Brain microvascular endothelial cell (primary cell): ENCODE data around the gene KCNIP3.

ENCODE experiments used
- DNase-seq: peaks from one replicate; pipeline ENCODE4 v3.0.0-alpha.2; 2020
- H3K27ac ChIP-seq: fragments of 250-450 bp; sonication (Bioruptor Pico); 2 replicates; pipeline ENCODE4 v1.5.1; 2020; ENCODE audit warnings: mild to moderate bottlenecking, moderate library complexity
- H3K27me3 ChIP-seq: fragments of 250-450 bp; sonication (Bioruptor Pico); replicated peaks from 2 replicates; pipeline ENCODE4 v1.5.1; 2020; ENCODE audit warnings: mild to moderate bottlenecking
- H3K36me3 ChIP-seq: fragments of 250-450 bp; sonication (Bioruptor Pico); replicated peaks from 2 replicates; pipeline ENCODE4 v1.5.1; 2020; ENCODE audit warnings: mild to moderate bottlenecking
- H3K4me3 ChIP-seq: 2 replicates; pipeline ENCODE4 v1.5.1; 2011; ENCODE audit warnings: low read depth, mild to moderate bottlenecking, control low read depth, low read length, moderate library complexity
- CTCF ChIP-seq: IDR thresholded peaks from 2 replicates; pipeline ENCODE4 v1.5.1; 2011; ENCODE audit warnings: low read depth, mild to moderate bottlenecking, moderate library complexity, low read length, control low read depth, inconsistent platforms; ENCODE audit errors: missing control alignments
- in situ Hi-C: cut with HindIII; loops from 2 replicates; pipeline ENCODE4 v1.10.0; 2017; ENCODE audit warnings: low sequenced_read_pairs, low pct_ligation_motif_present

Gene KCNIP3

DNA sequence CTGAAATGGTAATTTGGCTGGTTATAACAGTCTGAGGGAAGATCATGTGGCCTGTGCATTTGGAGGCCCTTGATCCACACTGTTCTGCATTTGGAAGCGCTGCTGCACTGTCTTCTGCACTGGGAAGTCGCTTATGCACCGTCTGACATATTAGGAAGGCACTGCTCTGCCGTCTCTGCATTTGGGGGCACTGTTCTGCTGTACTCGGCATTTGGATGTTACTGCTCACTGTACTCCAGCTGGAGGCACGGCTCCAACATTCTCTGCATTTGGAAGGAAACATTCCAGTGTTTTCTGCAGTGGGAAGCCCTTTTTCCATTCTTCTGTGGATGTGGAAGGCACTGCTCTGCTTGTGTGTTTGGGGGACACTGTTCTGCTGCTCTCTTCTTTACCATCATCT lies 32.5 kb upstream of the KCNIP3 start:
- in situ Hi-C loops = no loop called here
- no peaks in the 10 kb centered on the region for H3K27me3 ChIP-seq
- no peak for DNase-seq

DNA sequence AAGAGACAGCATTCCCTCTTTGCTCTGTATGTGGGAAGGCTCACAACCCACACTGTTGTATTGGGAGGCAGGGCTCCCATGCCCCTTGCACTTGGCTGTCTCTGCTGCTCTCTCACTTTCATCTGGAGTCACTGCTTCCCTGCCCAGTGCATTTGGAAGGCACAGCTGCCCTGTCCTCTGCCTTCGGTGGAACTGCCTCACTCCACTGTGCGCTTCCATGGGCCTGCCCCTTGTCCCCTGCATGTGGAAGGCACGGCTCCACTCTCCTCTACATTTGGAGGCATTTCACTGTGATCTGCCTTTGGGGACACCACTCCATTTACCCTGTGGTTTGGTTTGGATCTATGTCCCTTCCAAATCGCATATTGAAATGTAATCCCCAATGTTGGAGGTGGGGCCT lies 32.0 kb upstream of the KCNIP3 start:
- in situ Hi-C loops = no loop called here
- no peaks in the 10 kb centered on the region for H3K27me3 ChIP-seq
- TF ChIP-seq CTCF = no peak
- H3K27ac ChIP-seq = no peak overlapping the region
- no peaks in the 10 kb centered on the region for H3K36me3 ChIP-seq
- DNase-seq = no peak
- H3K4me3 ChIP-seq = no peak overlapping the region

More for the DNA sequence above, 32.5 kb upstream of the KCNIP3 start:
- TF ChIP-seq CTCF = peak; percentile 17
- no peak overlapping the region for H3K4me3 ChIP-seq
- no peaks in the 10 kb centered on the region for H3K36me3 ChIP-seq
- no peak overlapping the region for H3K27ac ChIP-seq

DNA sequence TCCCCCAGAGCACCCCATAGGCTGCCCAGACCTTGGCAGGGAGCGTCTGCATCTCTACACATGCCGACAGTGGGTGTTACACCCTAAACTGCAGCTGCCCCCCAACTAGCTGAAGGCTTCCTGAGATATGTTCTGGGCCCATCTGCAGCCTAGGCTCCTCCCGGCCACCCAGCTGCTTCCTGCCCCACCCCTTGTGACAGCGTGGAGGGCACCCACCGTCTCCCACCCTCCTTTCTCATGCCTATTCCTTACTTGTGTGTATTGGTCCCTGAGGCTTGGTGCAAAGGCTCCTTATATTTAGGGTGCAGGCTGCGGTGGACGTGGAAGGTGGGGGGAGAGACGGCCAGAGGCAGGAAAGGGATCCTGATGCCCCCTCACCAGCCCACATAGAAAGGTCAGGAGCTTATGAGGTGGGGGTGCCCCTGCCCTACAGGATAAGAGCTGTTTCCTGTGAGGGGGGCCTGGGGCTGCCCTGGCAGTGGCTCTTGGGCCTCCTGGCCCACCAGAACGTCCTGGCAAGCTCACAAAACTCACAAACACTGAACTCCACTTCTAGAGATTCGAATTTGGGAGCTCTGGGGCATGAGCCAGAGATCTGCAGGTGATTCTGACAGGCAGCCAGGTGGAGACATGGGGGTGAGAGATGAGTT lies 30.2 kb upstream of the KCNIP3 start:
- TF ChIP-seq CTCF = no peak
- H3K27me3 ChIP-seq = no peaks in the 10 kb centered on the region
- DNase-seq = no peak
- in situ Hi-C loops = no loop called here
- no peaks in the 10 kb centered on the region for H3K36me3 ChIP-seq
- no peak overlapping the region for H3K4me3 ChIP-seq
- H3K27ac ChIP-seq = no peak overlapping the region

DNA sequence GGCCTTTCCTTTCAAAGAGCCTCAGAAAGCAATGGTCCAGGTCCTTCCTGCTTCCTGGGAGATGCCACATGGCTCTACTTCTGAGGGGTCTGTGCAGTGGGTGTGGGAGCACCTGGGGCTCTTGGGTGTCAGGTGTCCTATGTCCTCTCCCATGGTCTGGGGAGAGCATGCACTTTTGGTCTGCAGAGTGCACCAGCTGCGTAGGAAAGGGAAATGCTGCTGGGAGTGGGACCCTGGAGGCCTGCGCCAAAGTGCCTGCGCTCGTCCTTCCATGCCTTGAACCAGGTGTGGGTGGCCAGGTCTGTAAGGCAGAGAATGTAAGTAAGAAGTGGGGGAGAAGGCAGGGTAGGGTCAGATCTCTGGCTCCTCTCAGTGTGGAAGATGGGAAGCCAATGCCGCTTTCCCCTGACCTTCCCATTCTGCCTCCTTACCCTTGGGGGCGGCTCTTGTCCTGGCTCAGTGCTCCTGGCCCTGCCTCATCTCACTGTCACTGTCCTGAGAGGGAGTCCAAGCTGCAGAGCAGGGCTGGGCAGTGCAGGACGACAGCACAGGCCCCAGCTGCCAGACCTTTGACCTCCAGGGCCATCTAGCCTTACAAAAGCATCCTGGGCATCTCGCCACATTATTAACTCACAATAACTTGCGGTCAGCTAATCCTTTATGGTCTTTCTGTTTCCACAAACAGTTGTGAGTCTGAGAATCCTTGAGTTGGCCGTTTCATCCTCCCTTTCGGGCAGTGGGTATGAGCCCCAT lies 29.5 kb upstream of the KCNIP3 start:
- Histone ChIP-seq H3K27ac (no peak overlapping the region), H3K27me3 (no peaks in the 10 kb centered on the region), H3K4me3 (no peak overlapping the region), H3K36me3 (no peaks in the 10 kb centered on the region)
- in situ Hi-C loops = no loop called here
- no peak for TF ChIP-seq CTCF
- DNase-seq = no peak

DNA sequence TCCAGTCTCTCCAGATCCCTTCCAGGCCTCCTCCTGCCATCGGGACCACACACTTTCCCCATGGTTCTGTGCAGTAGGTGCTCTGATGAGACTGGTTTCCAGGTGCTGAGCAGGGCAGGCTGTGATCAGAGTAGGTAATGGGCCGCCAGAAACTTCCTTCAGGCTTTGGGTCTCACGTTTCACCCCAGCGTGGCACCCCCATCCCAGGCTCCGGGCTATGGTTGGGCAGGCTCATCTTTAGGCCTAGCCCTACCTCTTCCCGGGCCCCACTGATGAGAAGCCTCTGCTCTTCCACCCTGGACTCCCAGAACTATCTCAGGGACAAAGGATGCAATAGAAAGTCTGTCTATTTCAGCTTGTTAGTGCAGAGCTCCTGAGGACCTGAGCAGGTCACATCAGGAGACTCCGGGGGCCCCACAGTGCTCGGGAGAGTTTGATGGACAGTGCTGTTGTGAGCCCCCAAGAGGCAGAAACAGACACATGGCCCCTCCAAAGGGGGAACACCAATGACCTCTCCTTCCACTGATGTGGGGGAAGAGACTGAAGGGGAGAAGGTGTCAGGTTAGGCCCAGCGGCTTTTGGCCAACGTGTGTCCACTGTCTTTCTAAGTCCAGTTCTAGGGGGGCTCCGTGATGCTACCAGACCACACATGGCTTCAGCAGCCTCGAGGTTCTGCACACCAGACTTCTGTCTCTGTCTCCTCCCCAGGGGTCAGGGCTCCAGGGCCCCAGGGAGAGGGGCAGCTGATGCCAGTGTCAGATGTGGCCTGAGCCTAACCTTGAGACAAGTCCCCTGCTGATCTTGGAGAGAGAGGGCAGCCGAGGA lies 28.7 kb upstream of the KCNIP3 start:
- no peak for TF ChIP-seq CTCF
- no peak overlapping the region for H3K4me3 ChIP-seq
- in situ Hi-C loops = no loop called here
- H3K27ac ChIP-seq = no peak overlapping the region
- no peaks in the 10 kb centered on the region for H3K27me3 ChIP-seq
- no peaks in the 10 kb centered on the region for H3K36me3 ChIP-seq
- DNase-seq = no peak
